Astrocyte of the cerebellum (primary cell): ENCODE results near the gene TRMT10A.

Experiments used
- DNase-seq: peaks from one replicate; pipeline ENCODE4 v3.0.0-alpha.2; 2011; ENCODE audit warnings: low read depth
- H3K4me3 ChIP-seq: 2 replicates; pipeline ENCODE4 v1.5.1; 2011; ENCODE audit warnings: mild to moderate bottlenecking, low read depth, low read length, moderate library complexity
- CTCF ChIP-seq: IDR thresholded peaks from 2 replicates; pipeline ENCODE4 v1.5.1; 2012; ENCODE audit warnings: low read length, low read depth, moderate library complexity, mild to moderate bottlenecking; ENCODE audit errors: missing control alignments
- in situ Hi-C: cut with HindIII; loops from 2 replicates; pipeline ENCODE4 v1.10.0; 2017; ENCODE audit warnings: low sequenced_read_pairs

The TRMT10A gene

DNA sequence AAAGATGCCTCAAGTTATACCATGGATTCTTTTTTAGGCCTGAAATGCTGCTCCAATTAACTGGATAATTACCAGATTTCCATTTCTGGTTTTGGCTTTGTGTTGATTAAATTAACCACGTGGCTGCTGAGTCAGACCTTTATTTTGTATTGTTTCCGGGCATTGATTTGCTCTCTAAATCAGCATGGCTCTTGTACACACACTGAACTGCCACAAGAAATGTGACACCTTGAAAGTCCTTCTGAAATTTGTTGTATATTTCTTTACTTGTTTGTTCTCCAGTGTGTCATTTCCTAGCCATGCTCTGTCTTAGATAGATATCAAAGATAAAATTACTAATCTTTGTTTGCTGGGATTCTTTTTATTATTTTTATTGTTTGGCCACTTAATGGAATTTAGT, 22.5 kb upstream of the TRMT10A start:
- in situ Hi-C loops = no loop called here
- no peak for TF ChIP-seq CTCF
- no peak overlapping the region for H3K4me3 ChIP-seq
- DNase-seq = no peak

- no peak for TF ChIP-seq CTCF
- DNase-seq = no peak
- H3K4me3 ChIP-seq = no peak overlapping the region
- in situ Hi-C loops = no loop called here
Measured at GRCh38 chr4:99585516-99585915, 21.7 kb upstream of the TRMT10A start.

GRCh38 chr4:99578714-99579113, 14.9 kb upstream of the TRMT10A start:
- in situ Hi-C loops = no loop called here
- H3K4me3 ChIP-seq = no peak overlapping the region
- DNase-seq = no peak
- no peak for TF ChIP-seq CTCF

DNA sequence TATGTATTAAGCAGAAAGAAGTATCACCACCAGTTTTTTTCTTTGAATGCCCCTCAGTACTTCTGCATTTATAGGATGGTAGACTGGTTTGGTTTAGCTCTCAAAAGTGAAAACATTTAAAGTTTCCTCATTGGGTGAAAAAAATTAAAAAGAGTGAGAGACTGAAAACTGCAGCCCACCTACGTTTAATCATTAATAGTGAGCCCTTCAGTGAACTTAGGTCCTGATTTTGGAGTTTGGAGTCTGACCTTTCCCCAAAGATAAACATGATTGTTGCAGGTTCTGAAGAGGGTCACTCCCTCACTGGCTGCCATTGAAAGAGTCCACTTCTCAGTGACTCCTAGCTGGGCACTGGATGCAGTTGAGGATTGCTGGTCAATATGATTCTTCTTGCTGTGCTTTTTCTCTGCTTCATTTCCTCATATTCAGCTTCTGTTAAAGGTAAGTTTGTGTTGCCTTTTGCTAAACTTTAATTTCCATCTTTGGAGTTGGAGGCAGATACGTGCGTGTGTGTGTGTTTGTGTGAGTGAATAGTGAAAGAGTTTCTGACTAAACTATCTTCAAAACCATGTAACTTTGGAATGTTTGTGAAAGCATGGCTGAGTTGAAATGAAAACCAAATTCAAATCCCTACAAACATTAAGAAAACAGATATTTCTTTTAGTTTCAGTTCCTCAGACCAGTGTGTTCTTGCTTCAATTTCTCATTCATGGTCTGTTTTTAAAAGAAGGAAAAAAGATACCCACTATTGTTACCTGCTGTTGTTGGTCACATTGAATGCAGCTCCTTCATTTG, 10.9 kb upstream of the TRMT10A start, which contains the start of gene MTTP:
MTTP (plus strand) TSS at position 295 of the 795 bp plus-strand sequence; CDS start at position 381, 86 bp downstream.
- in situ Hi-C loops = no loop called here
- DNase-seq = no peak
- no peak for TF ChIP-seq CTCF
- H3K4me3 ChIP-seq = no peak within 1 kb of the TSS

DNA sequence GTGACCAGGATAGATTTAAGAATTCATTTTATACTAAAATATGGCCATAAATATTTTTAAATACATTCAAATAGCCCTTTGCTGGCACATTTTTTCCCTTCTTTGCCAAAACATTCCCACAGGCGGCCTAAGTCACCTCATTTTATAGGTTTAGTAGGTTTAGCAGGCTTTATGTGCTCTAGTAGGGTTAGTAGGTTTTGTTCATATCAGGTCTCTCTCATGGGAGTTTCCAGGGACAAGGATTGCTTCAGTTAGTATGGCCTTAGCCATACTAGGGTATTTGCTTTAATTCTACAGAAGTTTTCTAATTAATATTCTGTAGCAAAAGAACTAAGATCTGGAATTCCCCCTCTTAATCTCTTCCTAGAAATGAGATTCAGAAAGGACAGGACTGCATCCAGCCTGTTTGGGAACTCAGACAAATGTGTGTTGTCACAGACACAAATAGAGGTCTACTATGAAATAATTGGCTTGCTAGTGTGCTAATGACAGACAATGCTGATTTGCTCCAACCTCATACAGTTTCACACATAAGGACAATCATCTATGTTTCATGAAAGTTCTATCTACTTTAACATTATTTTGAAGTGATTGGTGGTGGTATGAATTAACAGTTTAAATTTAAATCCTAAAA, 10.0 kb upstream of the TRMT10A start:
- no peak for DNase-seq
- H3K4me3 ChIP-seq = no peak overlapping the region
- no peak for TF ChIP-seq CTCF
- in situ Hi-C loops = no loop called here

DNA sequence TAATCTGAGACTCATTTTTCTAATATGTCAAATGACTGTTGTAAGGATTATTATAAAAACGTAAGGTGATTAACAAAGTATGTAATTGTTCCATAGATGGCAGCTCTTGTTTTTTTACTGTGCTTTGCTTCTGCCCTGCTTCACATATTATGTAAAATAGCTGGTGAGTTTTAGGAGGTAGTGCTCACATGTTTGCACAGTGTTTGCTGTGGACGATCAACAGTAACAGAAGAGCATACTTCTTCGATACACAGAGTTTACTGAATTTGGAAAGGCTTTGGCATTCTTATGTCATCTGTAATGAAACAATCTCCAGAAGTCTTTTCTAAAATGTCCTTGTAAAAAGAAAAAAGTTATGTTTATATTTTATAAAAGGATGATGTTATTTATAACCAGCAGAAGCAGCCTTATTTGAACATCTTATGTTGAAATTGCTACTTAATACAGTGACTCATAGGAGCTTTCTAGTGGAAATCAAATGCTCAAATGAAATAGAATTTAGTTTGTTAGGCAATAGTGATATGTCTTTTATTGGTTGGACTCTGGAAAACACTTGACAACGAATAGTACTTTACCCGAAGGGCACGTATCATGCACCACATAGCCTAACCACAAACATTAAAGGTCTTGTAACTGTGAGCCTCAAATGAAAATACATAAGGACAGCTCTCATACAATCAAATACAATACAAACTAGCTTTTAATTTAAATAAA, 8.8 kb upstream of the TRMT10A start:
- in situ Hi-C loops = no loop called here
- no peak for TF ChIP-seq CTCF
- H3K4me3 ChIP-seq = no peak overlapping the region
- no peak for DNase-seq
